H9 (cell line): Measurements from ENCODE around the gene TMEM178B. TPM values are rescaled to one million over a fixed set of nuclear protein-coding genes. Genes with fewer than 3 reads are reported as not detected.

Experiments
- DNase-seq: peaks from one replicate; pipeline ENCODE4 v3.0.0-alpha.2; 2017
- H2AFZ ChIP-seq: one replicate; pipeline ENCODE4 v1.6.1; 2013; ENCODE audit warnings: mild to moderate bottlenecking, low read length, control low read depth, moderate library complexity
- H2AK5ac ChIP-seq: 2 replicates; pipeline ENCODE4 v1.6.1; 2013; ENCODE audit warnings: low read length, control low read depth, mixed read lengths; ENCODE audit not compliant: insufficient read length
- H2BK120ac ChIP-seq: one replicate; pipeline ENCODE4 v1.6.1; 2013; ENCODE audit warnings: low read depth, mild to moderate bottlenecking, low read length, control low read depth, inconsistent platforms; ENCODE audit not compliant: poor library complexity, severe bottlenecking
- H2BK12ac ChIP-seq: 2 replicates; pipeline ENCODE4 v1.6.1; 2013; ENCODE audit warnings: low read length, control low read depth, mixed read lengths, low read depth; ENCODE audit not compliant: insufficient read length
- H2BK15ac ChIP-seq: 2 replicates; pipeline ENCODE4 v1.6.1; 2013; ENCODE audit warnings: low read depth, low read length, control low read depth
- H2BK20ac ChIP-seq: one replicate; pipeline ENCODE4 v1.6.1; 2013; ENCODE audit warnings: low read depth, mild to moderate bottlenecking, low read length, control low read depth, inconsistent platforms; ENCODE audit not compliant: poor library complexity, severe bottlenecking
- H2BK5ac ChIP-seq: 2 replicates; pipeline ENCODE4 v1.6.1; 2013; ENCODE audit warnings: low read length, control low read depth, mixed read lengths; ENCODE audit not compliant: insufficient read length
- H3K14ac ChIP-seq: 2 replicates; pipeline ENCODE4 v1.6.1; 2013; ENCODE audit warnings: low read length, control low read depth; ENCODE audit not compliant: insufficient read depth
- H3K18ac ChIP-seq: 2 replicates; pipeline ENCODE4 v1.6.1; 2013; ENCODE audit warnings: low read depth, mild to moderate bottlenecking, mixed read lengths, low read length, control low read depth; ENCODE audit not compliant: insufficient read length
- H3K23ac ChIP-seq: 2 replicates; pipeline ENCODE4 v1.6.1; 2013; ENCODE audit warnings: low read length, control low read depth, mixed read lengths, low read depth; ENCODE audit not compliant: insufficient read length
- H3K23me2 ChIP-seq: 2 replicates; pipeline ENCODE4 v1.6.1; 2013; ENCODE audit warnings: low read depth, mild to moderate bottlenecking, mixed read lengths, low read length, control low read depth; ENCODE audit not compliant: insufficient read length, poor library complexity, severe bottlenecking
- H3K27ac ChIP-seq: 2 replicates; pipeline ENCODE4 v1.5.1; 2013; ENCODE audit warnings: low read length, control low read depth, mixed read lengths, low read depth; ENCODE audit not compliant: insufficient read length
- H3K27me3 ChIP-seq: 2 replicates; pipeline ENCODE4 v1.6.1; 2013; ENCODE audit warnings: low read length, control low read depth, inconsistent platforms; ENCODE audit not compliant: insufficient read depth
- H3K4ac ChIP-seq: 2 replicates; pipeline ENCODE4 v1.6.1; 2013; ENCODE audit warnings: low read depth, mild to moderate bottlenecking, control low read depth, inconsistent platforms, low read length, moderate library complexity
- H3K4me1 ChIP-seq: 2 replicates; pipeline ENCODE4 v1.6.1; 2013; ENCODE audit warnings: low read length, control low read depth, inconsistent platforms; ENCODE audit not compliant: insufficient read depth
- H3K4me2 ChIP-seq: 2 replicates; pipeline ENCODE4 v1.6.1; 2013; ENCODE audit warnings: low read length, control low read depth, mixed read lengths; ENCODE audit not compliant: insufficient read length, insufficient read depth
- H3K56ac ChIP-seq: 2 replicates; pipeline ENCODE4 v1.6.1; 2013; ENCODE audit warnings: low read depth, mild to moderate bottlenecking, mixed read lengths, low read length, control low read depth; ENCODE audit not compliant: insufficient read length
- H3K79me1 ChIP-seq: 2 replicates; pipeline ENCODE4 v1.6.1; 2013; ENCODE audit warnings: low read depth, mild to moderate bottlenecking, moderate library complexity, low read length, control low read depth, inconsistent platforms; ENCODE audit not compliant: insufficient read depth, poor library complexity, severe bottlenecking
- H3K79me2 ChIP-seq: 2 replicates; pipeline ENCODE4 v1.6.1; 2013; ENCODE audit warnings: low read length, control low read depth, inconsistent platforms; ENCODE audit not compliant: insufficient read depth
- H3K9ac ChIP-seq: 2 replicates; pipeline ENCODE4 v1.6.1; 2013; ENCODE audit warnings: low read length, control low read depth, mixed read lengths; ENCODE audit not compliant: insufficient read length; ENCODE audit errors: extremely low read depth
- H3K9me3 ChIP-seq: one replicate; pipeline ENCODE4 v1.6.1; 2013; ENCODE audit warnings: low read depth, low read length, inconsistent platforms; ENCODE audit not compliant: control insufficient read depth
- H3T11ph ChIP-seq: one replicate; pipeline ENCODE4 v1.6.1; 2013; ENCODE audit warnings: mild to moderate bottlenecking, low read length, control low read depth, inconsistent platforms
- H4K20me1 ChIP-seq: one replicate; pipeline ENCODE4 v1.6.1; 2013; ENCODE audit not compliant: control insufficient read depth, insufficient read length, insufficient read depth
- H4K5ac ChIP-seq: 2 replicates; pipeline ENCODE4 v1.6.1; 2013; ENCODE audit warnings: low read depth, mild to moderate bottlenecking, mixed read lengths, low read length, control low read depth; ENCODE audit not compliant: insufficient read length
- H4K8ac ChIP-seq: replicated peaks from 2 replicates; pipeline ENCODE4 v1.6.1; 2013; ENCODE audit warnings: low read length, control low read depth, mixed read lengths, low read depth; ENCODE audit not compliant: insufficient read length
- H4K91ac ChIP-seq: 2 replicates; pipeline ENCODE4 v1.6.1; 2013; ENCODE audit warnings: low read depth, mild to moderate bottlenecking, moderate library complexity, mixed read lengths, low read length, control low read depth; ENCODE audit not compliant: insufficient read length
- H3K27ac Mint-ChIP-seq, 3 experiments: 2 replicates in 2 of 3; 3 replicates in 1 of 3; pipeline ENCODE4 v1.8.0; 2020 to 2021; ENCODE audit warnings: mixed read lengths in 3 of 3, mild to moderate bottlenecking in 1 of 3, moderate library complexity in 1 of 3
- H3K27me3 Mint-ChIP-seq: 2 replicates; pipeline ENCODE4 v1.8.0; 2021; ENCODE audit warnings: low read depth, mild to moderate bottlenecking, moderate library complexity, mixed read lengths
- H3K36me3 Mint-ChIP-seq, 3 experiments: 2 replicates in 2 of 3; 3 replicates in 1 of 3; pipeline ENCODE4 v1.8.0; 2020 to 2021; ENCODE audit warnings: low read depth in 3 of 3, mixed read lengths in 3 of 3; ENCODE audit not compliant: insufficient read depth in 1 of 3
- H3K4me1 Mint-ChIP-seq, 2 experiments: 2 replicates each; pipeline ENCODE4 v1.8.0; 2020; ENCODE audit warnings: mixed read lengths in 2 of 2
- H3K4me3 Mint-ChIP-seq, 2 experiments: 2 replicates in 1 of 2; 3 replicates in 1 of 2; pipeline ENCODE4 v1.8.0; 2020 to 2021; ENCODE audit warnings: mild to moderate bottlenecking in 2 of 2, mixed read lengths in 2 of 2, moderate library complexity in 1 of 2
- H3K9me3 Mint-ChIP-seq, 2 experiments: 2 replicates in 1 of 2; 3 replicates in 1 of 2; pipeline ENCODE4 v1.8.0; 2020; ENCODE audit warnings: mild to moderate bottlenecking in 2 of 2, mixed read lengths in 2 of 2, moderate library complexity in 1 of 2
- CTCF ChIP-seq: fragments of 200-600 bp; sonication (generic); conservative IDR thresholded peaks from 3 replicates; pipeline ENCODE4 v1.8.0; 2021; ENCODE audit warnings: antibody characterized with exemption, mild to moderate bottlenecking
- WGBS: extraction: QIAGEN DNeasy Blood & Tissue Kit; methylation state at CpG from one replicate; pipeline ENCODE4 v1.1.7; 2013; ENCODE audit warnings: missing lambda C conversion rate, low lambda C conversion rate, mixed read lengths; ENCODE audit not compliant: insufficient read length; ENCODE audit errors: extremely low coverage; 5-methylcytosine and 5-hydroxymethylcytosine counted together
- total RNA-seq: library from RNA; stranded (reverse); gene quantifications from 2 replicates; pipeline ENCODE4 v1.2.1, GENCODE V29; 2021

TMEM178B gene
- total RNA-seq, 1 experiment from 2014 or later, result 11.3 TPM

- TF ChIP-seq CTCF, result no peak
- Histone ChIP-seq H3K9me3 (no peaks in the 10 kb centered on the region), H3K9ac (no peak overlapping the region), H3K4me1 (peaks cover 6% of the 10 kb centered on the region; the same call in 1 of the 2 replicates), H2BK5ac (no peak overlapping the region), H2BK120ac (no peak overlapping the region), H3K18ac (no peak overlapping the region), H2AK5ac (no peak overlapping the region), H3K4ac (no peak overlapping the region), H2BK20ac (no peak overlapping the region), H4K20me1 (no peaks in the 10 kb centered on the region), H3T11ph (no peak overlapping the region), H4K91ac (no peak overlapping the region), H3K27me3 (no peaks in the 10 kb centered on the region), H2AFZ (no peak overlapping the region), H3K79me1 (no peaks in the 10 kb centered on the region), H4K8ac (no peak overlapping the region), H3K14ac (no peak overlapping the region), H4K5ac (no peak overlapping the region), H3K27ac (no peak overlapping the region), H3K23ac (no peak overlapping the region), H3K56ac (no peak overlapping the region), H3K79me2 (no peaks in the 10 kb centered on the region), H3K4me2 (no peak overlapping the region), H2BK12ac (no peak overlapping the region), H2BK15ac (no peak overlapping the region), H3K23me2 (no peaks in the 10 kb centered on the region)
- Mint-ChIP-seq H3K4me3 (no peak overlapping the region), H3K27me3 (peaks cover 5% of the 10 kb centered on the region), H3K4me1 (peaks cover 5 to 10% of the 10 kb centered on the region in 2 experiments; a peak in 3 of 4 replicates), H3K27ac (no peak overlapping the region), H3K36me3 (no peaks in the 10 kb centered on the region), H3K9me3 (no peaks in the 10 kb centered on the region)
- WGBS, result no CpG with 5 or more reads among the region's 3 CpGs
- DNase-seq, result no peak
Observed at GRCh38 chr7:141500608-141501007, 426.7 kb downstream of the TMEM178B start.
